NB4 (cell line): ENCODE data around the gene RACGAP1.

Source experiments
- DNase-seq: peaks from one replicate; pipeline ENCODE4 v3.0.0; 2010; ENCODE audit warnings: low read depth
- H3K4me3 ChIP-seq: one replicate; pipeline ENCODE4 v1.5.1; 2011; ENCODE audit warnings: mild to moderate bottlenecking, low read depth, low read length, moderate library complexity
- CTCF ChIP-seq: IDR thresholded peaks from one replicate; pipeline ENCODE4 v1.5.1; 2012; ENCODE audit warnings: low read depth, low read length
- MYC ChIP-seq: IDR thresholded peaks from 2 replicates; pipeline ENCODE4 v1.6.1; 2011; ENCODE audit warnings: low read depth, low read length
- POLR2A ChIP-seq: IDR thresholded peaks from 2 replicates; pipeline ENCODE4 v1.6.1; 2011; ENCODE audit warnings: mild to moderate bottlenecking; ENCODE audit not compliant: insufficient read length; ENCODE audit errors: extremely low read depth
- TF ChIP-seq, protein P1 (sequence below): IDR thresholded peaks from 2 replicates; pipeline ENCODE4 v1.6.1; 2011; ENCODE audit warnings: low read depth, low read length

The RACGAP1 gene

GRCh38 chr12:49966511-49967041 is 58.7 kb downstream of the RACGAP1 start:
- no peak overlapping the region for H3K4me3 ChIP-seq
- DNase-seq: no peak
- TF ChIP-seq, protein P1, sequence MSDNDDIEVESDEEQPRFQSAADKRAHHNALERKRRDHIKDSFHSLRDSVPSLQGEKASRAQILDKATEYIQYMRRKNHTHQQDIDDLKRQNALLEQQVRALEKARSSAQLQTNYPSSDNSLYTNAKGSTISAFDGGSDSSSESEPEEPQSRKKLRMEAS: no peak
- no peak for TF ChIP-seq MYC
- TF ChIP-seq POLR2A: no peak
- no peak for TF ChIP-seq CTCF

- DNase-seq: no peak
- H3K4me3 ChIP-seq: no peak overlapping the region
- TF ChIP-seq, protein P1: no peak
- no peak for TF ChIP-seq CTCF
- TF ChIP-seq MYC: no peak
- no peak for TF ChIP-seq POLR2A
Measured at GRCh38 chr12:49965836-49966235, 59.5 kb downstream of the RACGAP1 start.

GRCh38 chr12:49964849-49965624 is 60.3 kb downstream of the RACGAP1 start:
- no peak for DNase-seq
- no peak overlapping the region for H3K4me3 ChIP-seq
- TF ChIP-seq MYC (no peak), POLR2A (no peak)
- TF ChIP-seq, protein P1: no peak

DNA sequence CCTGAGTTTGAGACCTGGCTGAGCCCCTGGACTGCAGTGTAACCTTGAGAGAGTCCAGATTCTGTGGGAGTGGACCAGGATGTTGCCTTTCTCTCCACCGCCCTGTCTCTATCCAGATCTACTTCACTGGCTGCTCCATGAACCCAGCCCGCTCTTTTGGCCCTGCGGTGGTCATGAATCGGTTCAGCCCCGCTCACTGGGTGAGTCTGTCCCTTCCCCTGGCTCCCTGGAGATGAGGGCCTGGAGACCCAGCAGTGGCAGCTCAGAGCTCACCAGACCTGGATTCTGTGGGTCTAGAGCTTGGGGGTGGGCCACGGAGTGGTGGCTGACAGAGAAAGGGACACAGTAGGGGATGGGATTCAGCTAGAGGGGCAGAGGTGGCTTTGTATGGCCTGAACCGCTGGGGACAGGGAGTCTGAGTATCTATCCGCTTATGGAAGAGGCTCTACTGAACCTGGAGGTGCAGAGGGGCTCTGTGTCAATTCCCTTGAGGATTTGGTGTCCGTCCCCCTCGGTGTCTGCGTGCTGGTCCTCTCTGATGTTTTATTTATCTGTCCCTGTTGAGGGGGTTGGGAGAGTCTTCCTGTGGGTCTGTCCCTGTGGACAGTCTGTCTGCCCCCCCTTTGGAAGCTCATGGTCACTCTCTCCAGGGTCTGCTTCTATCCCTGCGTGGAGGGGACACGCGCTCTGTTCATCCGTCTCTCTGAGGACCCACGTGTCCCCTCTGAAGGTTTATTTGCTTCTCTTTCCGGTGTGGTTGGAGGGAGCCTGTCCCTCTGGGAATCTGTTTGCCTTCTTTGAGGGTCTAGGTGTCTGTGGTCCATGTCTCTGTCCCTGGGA is 61.1 kb downstream of the RACGAP1 start:
- H3K4me3 ChIP-seq: no peak overlapping the region
- TF ChIP-seq, protein P1: no peak
- TF ChIP-seq POLR2A: no peak
- DNase-seq: no peak

DNA sequence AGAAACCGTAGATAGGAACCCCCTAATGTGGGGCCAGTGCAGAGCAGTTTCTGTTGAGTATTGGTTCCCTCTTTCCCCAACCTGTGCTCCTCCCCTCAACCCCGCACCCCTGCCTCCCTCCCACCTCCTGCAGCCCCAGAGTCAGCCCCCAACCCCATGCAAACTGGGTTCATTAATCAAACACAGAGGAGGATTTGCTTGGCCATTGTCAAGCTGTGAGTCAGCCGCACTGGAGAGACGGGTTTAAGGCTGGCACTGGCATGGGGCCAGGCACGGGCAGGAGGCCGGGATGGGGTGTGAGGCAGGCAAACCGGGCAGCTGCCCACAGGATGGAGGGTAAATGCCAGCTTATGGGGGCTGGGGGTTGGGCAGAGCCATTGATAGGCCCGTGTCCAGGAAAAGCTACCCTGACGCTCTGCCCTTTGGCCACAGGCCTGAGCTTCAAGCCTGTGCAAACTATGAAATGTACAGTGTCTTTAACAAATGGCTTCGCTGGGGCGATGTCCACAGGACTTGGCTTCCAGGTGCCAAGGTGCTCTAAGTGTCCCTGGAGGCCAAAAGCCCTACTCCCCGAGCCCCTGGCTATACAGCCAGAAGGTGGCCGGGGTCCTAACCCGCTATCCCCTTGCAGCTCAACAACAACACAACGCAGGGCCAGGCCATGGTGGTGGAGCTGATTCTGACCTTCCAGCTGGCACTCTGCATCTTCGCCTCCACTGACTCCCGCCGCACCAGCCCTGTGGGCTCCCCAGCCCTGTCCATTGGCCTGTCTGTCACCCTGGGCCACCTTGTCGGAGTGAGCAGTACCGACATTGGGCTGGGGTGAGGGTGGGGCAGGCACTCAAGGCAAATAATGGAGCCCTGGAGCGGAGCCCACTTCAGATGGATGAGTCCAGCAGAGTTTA is 62.2 kb downstream of the RACGAP1 start:
- TF ChIP-seq MYC: no peak
- H3K4me3 ChIP-seq: no peak overlapping the region

GRCh38 chr12:49961993-49962764 is 63.1 kb downstream of the RACGAP1 start:
- H3K4me3 ChIP-seq: no peak overlapping the region
- TF ChIP-seq, protein P1: no peak
- TF ChIP-seq CTCF (no peak), MYC (no peak), POLR2A (no peak)
- no peak for DNase-seq

More for the DNA sequence above, 62.2 kb downstream of the RACGAP1 start:
- DNase-seq: no peak
